Measurements from ENCODE around the gene SLC41A3. TPM values are rescaled to one million over a fixed set of nuclear protein-coding genes. Genes with fewer than 3 reads are reported as not detected.

SLC41A3 gene
- total RNA-seq, 4 donors from 2014 or later = 56.1 to 72.2 (median 59.7) TPM

DNA sequence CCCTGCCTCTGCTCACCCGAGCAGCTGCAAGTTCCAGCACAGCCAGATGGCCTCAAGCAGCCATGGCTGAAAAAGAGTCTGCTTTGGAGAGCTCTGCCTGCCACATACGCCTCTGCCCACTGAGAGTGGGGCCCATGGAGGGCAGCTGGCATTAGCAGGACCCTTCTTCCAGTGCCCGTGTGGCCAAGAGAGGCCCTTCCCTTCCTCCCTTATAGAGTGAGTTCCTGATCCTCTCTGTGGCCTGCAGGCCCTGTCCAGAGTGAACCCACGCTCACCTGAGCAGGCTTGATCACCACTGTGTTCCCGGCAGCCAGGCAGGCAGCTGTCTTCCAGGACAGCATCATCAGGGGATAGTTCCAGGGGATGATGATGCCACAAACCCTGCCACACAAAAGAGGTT lies 41.4 kb upstream of the SLC41A3 start:
- TF ChIP-seq POLR2A (IDR thresholded peaks at IDR 0.05) = no peak
- TF ChIP-seq, protein P1, sequence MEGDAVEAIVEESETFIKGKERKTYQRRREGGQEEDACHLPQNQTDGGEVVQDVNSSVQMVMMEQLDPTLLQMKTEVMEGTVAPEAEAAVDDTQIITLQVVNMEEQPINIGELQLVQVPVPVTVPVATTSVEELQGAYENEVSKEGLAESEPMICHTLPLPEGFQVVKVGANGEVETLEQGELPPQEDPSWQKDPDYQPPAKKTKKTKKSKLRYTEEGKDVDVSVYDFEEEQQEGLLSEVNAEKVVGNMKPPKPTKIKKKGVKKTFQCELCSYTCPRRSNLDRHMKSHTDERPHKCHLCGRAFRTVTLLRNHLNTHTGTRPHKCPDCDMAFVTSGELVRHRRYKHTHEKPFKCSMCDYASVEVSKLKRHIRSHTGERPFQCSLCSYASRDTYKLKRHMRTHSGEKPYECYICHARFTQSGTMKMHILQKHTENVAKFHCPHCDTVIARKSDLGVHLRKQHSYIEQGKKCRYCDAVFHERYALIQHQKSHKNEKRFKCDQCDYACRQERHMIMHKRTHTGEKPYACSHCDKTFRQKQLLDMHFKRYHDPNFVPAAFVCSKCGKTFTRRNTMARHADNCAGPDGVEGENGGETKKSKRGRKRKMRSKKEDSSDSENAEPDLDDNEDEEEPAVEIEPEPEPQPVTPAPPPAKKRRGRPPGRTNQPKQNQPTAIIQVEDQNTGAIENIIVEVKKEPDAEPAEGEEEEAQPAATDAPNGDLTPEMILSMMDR (IDR thresholded peaks at IDR 0.05) = no peak
- Histone ChIP-seq H3K36me3 (no peaks in the 10 kb centered on the region), H3K4me1 (no peaks in the 10 kb centered on the region), H3K27ac (no peak overlapping the region), H3K27me3 (no peaks in the 10 kb centered on the region), H3K9me3 (no peaks in the 10 kb centered on the region), H3K4me3 (replicated peaks in 1 of 3) (no peak overlapping the region)
- DNase-seq = no peak
- 87 to 88% methylated on average over 4 of the region's 5 CpGs for WGBS, 2 donors
- intact Hi-C loops (cut with DNase I) = no loop called here

DNA sequence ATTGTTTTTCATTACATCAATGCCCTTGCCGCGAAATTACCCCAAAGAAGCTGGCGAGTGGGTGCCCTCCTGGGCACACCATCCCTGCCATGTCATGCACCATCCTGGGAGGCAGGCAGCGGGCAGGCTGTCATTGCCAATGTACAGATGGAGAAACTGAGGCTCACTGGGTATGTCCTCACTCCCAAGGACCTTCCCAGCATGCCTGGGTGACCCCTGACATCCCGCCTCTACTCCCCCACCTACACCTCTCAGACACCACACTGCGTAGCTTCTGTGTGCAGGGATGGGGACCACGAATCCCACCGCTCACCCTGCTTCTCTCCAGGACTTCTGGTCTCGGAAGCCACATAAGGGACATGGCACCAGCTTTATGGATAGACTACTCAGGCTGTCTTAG lies 41.0 kb upstream of the SLC41A3 start:
- no peaks in the 10 kb centered on the region for H3K27me3 ChIP-seq
- no peak overlapping the region for H3K27ac ChIP-seq
- DNase-seq = no peak
- no peaks in the 10 kb centered on the region for H3K4me1 ChIP-seq
- WGBS, 2 donors = 85 to 90% methylated on average over 9 of the region's 9 CpGs
- no peaks in the 10 kb centered on the region for H3K36me3 ChIP-seq
- no peak for TF ChIP-seq POLR2A (IDR thresholded peaks at IDR 0.05)
- TF ChIP-seq, protein P1 (IDR thresholded peaks at IDR 0.05) = no peak
- intact Hi-C loops (cut with DNase I) = no loop called here
- H3K9me3 ChIP-seq = no peaks in the 10 kb centered on the region
- H3K4me3 ChIP-seq (replicated peaks in 1 of 3) = no peak overlapping the region

DNA sequence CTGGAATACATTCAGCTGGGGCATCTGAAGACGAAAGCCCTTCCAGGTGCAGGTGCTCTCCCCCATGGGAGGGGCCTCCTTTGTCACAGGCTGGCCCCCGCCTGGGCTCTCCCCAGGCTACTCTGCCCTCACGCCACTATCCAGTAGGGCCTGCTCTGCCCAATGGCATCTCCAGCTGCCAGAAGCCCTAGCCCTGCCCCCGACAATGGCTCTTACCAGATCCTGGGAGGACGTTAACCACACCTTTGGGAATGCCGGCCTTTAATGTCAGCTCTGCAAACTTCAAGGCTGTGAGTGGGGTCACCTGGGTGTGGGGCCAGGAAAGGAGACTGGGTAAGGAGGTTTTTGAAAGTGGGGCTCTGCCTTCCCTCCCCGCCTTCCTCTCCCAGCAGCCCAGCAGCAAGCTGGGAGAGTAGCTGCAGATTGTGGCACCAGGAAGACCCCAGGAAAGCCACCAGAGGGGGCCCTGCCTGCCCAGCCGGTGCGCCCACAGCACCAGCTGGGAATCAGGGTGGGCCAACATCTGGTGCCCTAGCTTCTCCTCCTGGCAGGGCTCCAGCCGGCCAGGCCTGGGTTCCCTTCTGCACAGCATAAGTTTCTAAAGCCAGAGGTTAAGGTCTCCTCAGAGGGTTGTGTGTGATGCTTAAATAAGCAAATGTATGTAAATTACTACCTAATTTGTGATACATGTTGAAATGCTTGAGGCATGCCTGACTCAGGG lies 40.4 kb upstream of the SLC41A3 start:
- H3K4me3 ChIP-seq (replicated peaks in 1 of 3) = no peak overlapping the region
- intact Hi-C loops (cut with DNase I) = no loop called here
- H3K4me1 ChIP-seq = no peaks in the 10 kb centered on the region
- no peaks in the 10 kb centered on the region for H3K36me3 ChIP-seq
- 69 to 74% methylated on average over 7 to 9 of the region's 10 CpGs for WGBS, 2 donors
- H3K9me3 ChIP-seq = no peaks in the 10 kb centered on the region
- DNase-seq = no peak
- no peaks in the 10 kb centered on the region for H3K27me3 ChIP-seq
- TF ChIP-seq, protein P1 (IDR thresholded peaks at IDR 0.05) = no peak
- TF ChIP-seq POLR2A (IDR thresholded peaks at IDR 0.05) = no peak
- no peak overlapping the region for H3K27ac ChIP-seq

DNA sequence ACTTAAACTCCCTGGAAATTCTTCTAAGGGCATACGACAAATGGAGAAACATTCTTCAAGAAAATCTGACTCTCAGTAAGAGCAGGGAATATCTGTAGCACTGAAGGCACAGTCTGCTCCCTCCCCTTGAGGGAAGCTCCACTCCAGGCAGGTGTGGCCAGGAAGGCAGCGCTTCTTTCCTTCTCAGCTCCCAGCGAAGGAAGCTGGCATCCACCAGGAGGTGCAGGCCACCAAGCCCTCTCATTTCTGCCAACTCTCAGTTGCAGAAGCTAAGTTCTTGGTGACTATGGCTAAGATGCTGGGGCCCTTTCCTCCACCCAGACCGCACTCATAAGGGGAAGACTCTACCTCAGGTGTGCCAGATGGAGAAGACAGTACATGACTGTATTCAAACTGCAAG lies 37.7 kb upstream of the SLC41A3 start:
- intact Hi-C loops (cut with DNase I) = no loop called here
- H3K27me3 ChIP-seq = no peaks in the 10 kb centered on the region
- no peak for DNase-seq
- no peaks in the 10 kb centered on the region for H3K4me1 ChIP-seq
- H3K4me3 ChIP-seq (replicated peaks in 1 of 3) = no peak overlapping the region
- WGBS, 2 donors = 83 to 93% methylated on average over 4 of the region's 4 CpGs
- H3K36me3 ChIP-seq = no peaks in the 10 kb centered on the region
- no peak overlapping the region for H3K27ac ChIP-seq
- H3K9me3 ChIP-seq = no peaks in the 10 kb centered on the region
- TF ChIP-seq POLR2A (IDR thresholded peaks at IDR 0.05) = no peak
- TF ChIP-seq, protein P1 (IDR thresholded peaks at IDR 0.05) = no peak

DNA sequence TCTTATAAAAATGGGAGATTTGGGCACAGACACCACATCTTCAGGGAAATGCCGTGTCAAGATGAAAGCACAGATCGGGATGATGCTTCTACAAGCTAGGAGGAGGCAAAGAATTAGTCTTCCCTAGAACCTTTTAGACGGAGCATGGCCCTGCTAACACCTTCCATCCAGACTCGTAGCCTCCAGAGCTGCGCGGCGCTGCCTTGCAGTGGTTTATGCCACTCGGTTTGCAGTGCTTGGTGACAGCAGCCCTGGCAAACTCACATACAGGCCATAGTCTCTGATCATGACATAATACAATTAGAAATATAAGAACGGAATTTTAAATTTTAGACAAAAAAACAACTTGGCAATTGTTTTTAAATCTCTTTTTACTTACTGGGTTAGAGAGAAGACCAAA lies 37.1 kb upstream of the SLC41A3 start:
- no peaks in the 10 kb centered on the region for H3K36me3 ChIP-seq
- H3K27me3 ChIP-seq = no peaks in the 10 kb centered on the region
- no peaks in the 10 kb centered on the region for H3K9me3 ChIP-seq
- no peaks in the 10 kb centered on the region for H3K4me1 ChIP-seq
- no peak overlapping the region for H3K27ac ChIP-seq
- no peak for TF ChIP-seq POLR2A (IDR thresholded peaks at IDR 0.05)
- TF ChIP-seq, protein P1 (IDR thresholded peaks at IDR 0.05) = no peak
- intact Hi-C loops (cut with DNase I) = no loop called here
- H3K4me3 ChIP-seq (replicated peaks in 1 of 3) = no peak overlapping the region
- DNase-seq = no peak
- WGBS, 2 donors = 85 to 94% methylated on average over 9 of the region's 9 CpGs
